ENCODE measurements around the gene RTP2.

DNA sequence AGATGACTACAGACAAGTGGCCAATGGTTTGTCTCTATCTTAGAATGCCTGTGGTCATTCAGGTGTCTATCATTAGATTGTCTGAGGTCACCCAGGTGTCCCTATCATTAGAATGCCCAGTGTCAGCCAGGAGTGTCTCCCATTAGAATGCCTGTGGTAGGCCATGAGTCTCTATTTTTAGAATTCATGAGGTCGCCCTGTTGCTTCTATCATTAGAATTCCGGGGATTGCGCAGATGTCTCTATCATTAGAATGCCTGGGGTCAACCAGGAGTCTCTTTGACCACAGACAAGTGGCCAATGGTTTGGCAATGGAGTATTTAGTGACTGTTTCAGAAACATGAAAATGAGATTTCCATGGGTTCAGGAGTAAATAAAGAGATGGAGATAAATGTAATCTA lies 7.6 kb downstream of the RTP2 start:
- TF ChIP-seq EZH2phosphoT487 (IDR thresholded peaks at IDR 0.05; ENCODE audit: unreplicated experiment) (no peak), POLR2AphosphoS5 (IDR thresholded peaks at IDR 0.05; ENCODE audit: low read depth) (no peak), EZH2 (IDR thresholded peaks at IDR 0.05; ENCODE audit: low read depth, unreplicated experiment) (no peak), JUNB (IDR thresholded peaks at IDR 0.05; ENCODE audit: unreplicated experiment) (no peak), CREB1 (CRISPR knock-in tag; IDR thresholded peaks at IDR 0.05; ENCODE audit: low read depth) (no peak), ZNF114 (CRISPR knock-in tag; IDR thresholded peaks at IDR 0.05) (no peak), NANOG (IDR thresholded peaks at IDR 0.05; ENCODE audit: borderline replicate concordance) (no peak), STAT1 (IDR thresholded peaks at IDR 0.05; ENCODE audit: unreplicated experiment) (no peak), ZNF331 (CRISPR knock-in tag; IDR thresholded peaks at IDR 0.05; ENCODE audit: low read depth) (no peak)
- TF ChIP-seq, protein P1, sequence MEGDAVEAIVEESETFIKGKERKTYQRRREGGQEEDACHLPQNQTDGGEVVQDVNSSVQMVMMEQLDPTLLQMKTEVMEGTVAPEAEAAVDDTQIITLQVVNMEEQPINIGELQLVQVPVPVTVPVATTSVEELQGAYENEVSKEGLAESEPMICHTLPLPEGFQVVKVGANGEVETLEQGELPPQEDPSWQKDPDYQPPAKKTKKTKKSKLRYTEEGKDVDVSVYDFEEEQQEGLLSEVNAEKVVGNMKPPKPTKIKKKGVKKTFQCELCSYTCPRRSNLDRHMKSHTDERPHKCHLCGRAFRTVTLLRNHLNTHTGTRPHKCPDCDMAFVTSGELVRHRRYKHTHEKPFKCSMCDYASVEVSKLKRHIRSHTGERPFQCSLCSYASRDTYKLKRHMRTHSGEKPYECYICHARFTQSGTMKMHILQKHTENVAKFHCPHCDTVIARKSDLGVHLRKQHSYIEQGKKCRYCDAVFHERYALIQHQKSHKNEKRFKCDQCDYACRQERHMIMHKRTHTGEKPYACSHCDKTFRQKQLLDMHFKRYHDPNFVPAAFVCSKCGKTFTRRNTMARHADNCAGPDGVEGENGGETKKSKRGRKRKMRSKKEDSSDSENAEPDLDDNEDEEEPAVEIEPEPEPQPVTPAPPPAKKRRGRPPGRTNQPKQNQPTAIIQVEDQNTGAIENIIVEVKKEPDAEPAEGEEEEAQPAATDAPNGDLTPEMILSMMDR (conservative IDR thresholded peaks at IDR 0.05; ENCODE audit: low read depth in 2 of 2) = no peak
- TF ChIP-seq, protein P2, sequence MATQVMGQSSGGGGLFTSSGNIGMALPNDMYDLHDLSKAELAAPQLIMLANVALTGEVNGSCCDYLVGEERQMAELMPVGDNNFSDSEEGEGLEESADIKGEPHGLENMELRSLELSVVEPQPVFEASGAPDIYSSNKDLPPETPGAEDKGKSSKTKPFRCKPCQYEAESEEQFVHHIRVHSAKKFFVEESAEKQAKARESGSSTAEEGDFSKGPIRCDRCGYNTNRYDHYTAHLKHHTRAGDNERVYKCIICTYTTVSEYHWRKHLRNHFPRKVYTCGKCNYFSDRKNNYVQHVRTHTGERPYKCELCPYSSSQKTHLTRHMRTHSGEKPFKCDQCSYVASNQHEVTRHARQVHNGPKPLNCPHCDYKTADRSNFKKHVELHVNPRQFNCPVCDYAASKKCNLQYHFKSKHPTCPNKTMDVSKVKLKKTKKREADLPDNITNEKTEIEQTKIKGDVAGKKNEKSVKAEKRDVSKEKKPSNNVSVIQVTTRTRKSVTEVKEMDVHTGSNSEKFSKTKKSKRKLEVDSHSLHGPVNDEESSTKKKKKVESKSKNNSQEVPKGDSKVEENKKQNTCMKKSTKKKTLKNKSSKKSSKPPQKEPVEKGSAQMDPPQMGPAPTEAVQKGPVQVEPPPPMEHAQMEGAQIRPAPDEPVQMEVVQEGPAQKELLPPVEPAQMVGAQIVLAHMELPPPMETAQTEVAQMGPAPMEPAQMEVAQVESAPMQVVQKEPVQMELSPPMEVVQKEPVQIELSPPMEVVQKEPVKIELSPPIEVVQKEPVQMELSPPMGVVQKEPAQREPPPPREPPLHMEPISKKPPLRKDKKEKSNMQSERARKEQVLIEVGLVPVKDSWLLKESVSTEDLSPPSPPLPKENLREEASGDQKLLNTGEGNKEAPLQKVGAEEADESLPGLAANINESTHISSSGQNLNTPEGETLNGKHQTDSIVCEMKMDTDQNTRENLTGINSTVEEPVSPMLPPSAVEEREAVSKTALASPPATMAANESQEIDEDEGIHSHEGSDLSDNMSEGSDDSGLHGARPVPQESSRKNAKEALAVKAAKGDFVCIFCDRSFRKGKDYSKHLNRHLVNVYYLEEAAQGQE (IDR thresholded peaks at IDR 0.05; ENCODE audit: unreplicated experiment) = no peak
- TF ChIP-seq, protein P3, sequence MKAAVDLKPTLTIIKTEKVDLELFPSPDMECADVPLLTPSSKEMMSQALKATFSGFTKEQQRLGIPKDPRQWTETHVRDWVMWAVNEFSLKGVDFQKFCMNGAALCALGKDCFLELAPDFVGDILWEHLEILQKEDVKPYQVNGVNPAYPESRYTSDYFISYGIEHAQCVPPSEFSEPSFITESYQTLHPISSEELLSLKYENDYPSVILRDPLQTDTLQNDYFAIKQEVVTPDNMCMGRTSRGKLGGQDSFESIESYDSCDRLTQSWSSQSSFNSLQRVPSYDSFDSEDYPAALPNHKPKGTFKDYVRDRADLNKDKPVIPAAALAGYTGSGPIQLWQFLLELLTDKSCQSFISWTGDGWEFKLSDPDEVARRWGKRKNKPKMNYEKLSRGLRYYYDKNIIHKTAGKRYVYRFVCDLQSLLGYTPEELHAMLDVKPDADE (IDR thresholded peaks at IDR 0.05) = no peak

Measured in GM23338 (cell line).